ENCODE measurements around the gene XPO5.

DNA sequence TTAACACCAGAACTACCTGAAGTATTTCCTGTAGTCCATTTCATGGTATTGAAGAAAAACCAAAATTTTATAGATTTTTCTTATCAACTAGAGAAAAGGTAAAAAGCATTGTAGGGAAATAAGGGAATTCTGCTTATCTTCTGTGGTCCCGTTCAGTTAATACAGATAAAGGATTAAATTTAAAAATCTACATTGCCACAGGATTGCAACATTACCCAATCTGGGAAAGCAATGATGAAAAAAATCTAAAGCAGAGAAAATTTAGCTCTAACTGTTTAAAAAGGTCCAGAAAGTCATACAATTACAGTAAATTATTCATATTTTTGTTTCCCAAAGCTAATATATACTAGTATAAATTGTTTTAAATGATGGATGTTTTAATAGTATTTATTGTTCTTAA lies 18.1 kb upstream of the XPO5 start:
- no peak for TF ChIP-seq CTCF (IDR thresholded peaks at IDR 0.05 in 8 of 11, conservative IDR thresholded peaks at IDR 0.05 in 3 of 11)
- no peak for TF ChIP-seq POLR2A (IDR thresholded peaks at IDR 0.05)
- TF ChIP-seq POLR2AphosphoS5 (IDR thresholded peaks at IDR 0.05) = no peak
